SK-N-SH (cell line): ENCODE data around the gene MNX1. TPM values are rescaled to one million over a fixed set of nuclear protein-coding genes. Genes with fewer than 3 reads are reported as not detected.

Experiments used
- CTCF ChIA-PET: fragments of 300-600, 350-600 bp; formaldehyde crosslinking; extraction: SDS; loops from one replicate; lab custom pipeline; 2021; lab: Yijun Ruan, JAX
- POLR2A ChIA-PET: fragments of 350-600 bp; sonication (Branson Sonifier 250); formaldehyde crosslinking; extraction: SDS; loops from one replicate; lab custom pipeline; 2020; ENCODE audit warnings: antibody characterized with exemption, inconsistent platforms; lab: Yijun Ruan, JAX
- DNase-seq: peaks from one replicate; pipeline ENCODE4 v3.0.0; 2012
- H2AFZ ChIP-seq: fragments of 200-600 bp; sonication (generic); 2 replicates; pipeline ENCODE4 v1.8.1; 2016; ENCODE audit warnings: antibody characterized with exemption, mild to moderate bottlenecking, low read depth
- H3F3A ChIP-seq: fragments of 200-600 bp; sonication (generic); replicated peaks from 2 replicates; pipeline ENCODE3; 2016; ENCODE audit warnings: antibody characterized with exemption, mild to moderate bottlenecking; ENCODE audit not compliant: insufficient read depth
- H3K27ac ChIP-seq, 2 experiments: fragments of 200-500 bp in 1 of 2; fragments of 200-600 bp in 1 of 2; sonication (Bioruptor generic) in 1 of 2; sonication (generic), shearing (Covaris generic) in 1 of 2; 2 replicates each; pipeline versions ENCODE4 v1.5.1 to v1.6.1; 2014 to 2016; ENCODE audit warnings: low read depth in 2 of 2, inconsistent platforms in 1 of 2, low read length in 1 of 2, mild to moderate bottlenecking in 1 of 2, mixed read lengths in 1 of 2
- H3K27me3 ChIP-seq: fragments of 200-600 bp; sonication (generic), shearing (Covaris generic); 2 replicates; pipeline ENCODE4 v1.6.1; 2016; ENCODE audit warnings: mixed run types; ENCODE audit not compliant: insufficient read depth
- H3K36me3 ChIP-seq, 2 experiments: fragments of 200-500 bp in 1 of 2; fragments of 200-600 bp in 1 of 2; sonication (Bioruptor generic) in 1 of 2; sonication (generic) in 1 of 2; replicated peaks in 1 of 2; 2 replicates each; pipeline versions ENCODE3 to v1.5.1; 2014 to 2016; ENCODE audit warnings: low read length in 1 of 2, mild to moderate bottlenecking in 1 of 2; ENCODE audit not compliant: insufficient read depth in 2 of 2, control insufficient read depth in 1 of 2
- H3K4me1 ChIP-seq, 2 experiments: fragments of 200-500 bp in 1 of 2; fragments of 200-600 bp in 1 of 2; sonication (Bioruptor generic) in 1 of 2; sonication (generic), shearing (Covaris generic) in 1 of 2; 2 replicates each; pipeline versions ENCODE4 v1.5.1 to v1.6.1; 2014 to 2016; ENCODE audit warnings: low read depth in 1 of 2, low read length in 1 of 2, mixed run types in 1 of 2; ENCODE audit not compliant: insufficient read depth in 2 of 2, control insufficient read depth in 1 of 2
- H3K4me2 ChIP-seq: fragments of 200-600 bp; sonication (generic), shearing (Covaris generic); 2 replicates; pipeline ENCODE4 v1.6.1; 2017; ENCODE audit warnings: mixed run types
- H3K4me3 ChIP-seq, 2 experiments: fragments of 200-500 bp in 1 of 2; fragments of 200-600 bp in 1 of 2; sonication (Bioruptor generic) in 1 of 2; sonication (generic), shearing (Covaris generic) in 1 of 2; 2 replicates each; pipeline versions ENCODE4 v1.5.1 to v1.8.1; 2014 to 2016; ENCODE audit warnings: low read depth in 2 of 2, inconsistent platforms in 1 of 2, low read length in 1 of 2, mild to moderate bottlenecking in 1 of 2, mixed read lengths in 1 of 2, moderate library complexity in 1 of 2
- H3K79me2 ChIP-seq: fragments of 200-600 bp; sonication (generic); 2 replicates; pipeline ENCODE4 v1.8.1; 2017; ENCODE audit warnings: mild to moderate bottlenecking; ENCODE audit not compliant: insufficient read depth
- H3K9ac ChIP-seq: fragments of 200-600 bp; sonication (generic); 2 replicates; pipeline ENCODE4 v1.6.1; 2017; ENCODE audit warnings: mixed run types
- H3K9me2 ChIP-seq: fragments of 200-600 bp; sonication (generic); 2 replicates; pipeline ENCODE4 v1.6.1; 2017; ENCODE audit warnings: mixed run types
- H3K9me3 ChIP-seq: fragments of 200-600 bp; sonication (generic); 2 replicates; pipeline ENCODE4 v1.6.1; 2017; ENCODE audit warnings: mixed run types, mild to moderate bottlenecking, moderate library complexity
- H4K20me1 ChIP-seq: fragments of 200-600 bp; sonication (generic); 2 replicates; pipeline ENCODE4 v1.6.1; 2017; ENCODE audit warnings: mild to moderate bottlenecking, mixed run types; ENCODE audit not compliant: insufficient read depth
- FOXJ3 ChIP-seq: sonication (generic); formaldehyde crosslinking; IDR thresholded peaks from 2 replicates; pipeline ENCODE4 v1.5.1; 2020; ENCODE audit warnings: mild to moderate bottlenecking, missing genetic modification reagents
- GABPA ChIP-seq: IDR thresholded peaks from 2 replicates; pipeline ENCODE4 v1.4.0; 2012; ENCODE audit warnings: low read depth, mild to moderate bottlenecking
- MAX ChIP-seq: IDR thresholded peaks from 2 replicates; pipeline ENCODE4 v1.4.0; 2012; ENCODE audit warnings: low read depth
- MXI1 ChIP-seq: IDR thresholded peaks from 2 replicates; pipeline ENCODE4 v1.6.1; 2012; ENCODE audit warnings: mild to moderate bottlenecking, low read depth, low read length, improper control_type of control experiment
- NFIC ChIP-seq: IDR thresholded peaks from 2 replicates; pipeline ENCODE4 v1.4.0; 2012; ENCODE audit warnings: borderline replicate concordance
- NRF1 ChIP-seq: IDR thresholded peaks from 2 replicates; pipeline ENCODE4 v1.6.1; 2012; ENCODE audit warnings: low read depth, mild to moderate bottlenecking, low read length
- PBX3 ChIP-seq: IDR thresholded peaks from 2 replicates; pipeline ENCODE4; 2012
- POLR2AphosphoS5 ChIP-seq: IDR thresholded peaks from 2 replicates; pipeline ENCODE4 v1.6.1; 2012; ENCODE audit warnings: low read depth, low read length
- RAD21 ChIP-seq: IDR thresholded peaks from 2 replicates; pipeline ENCODE4 v1.6.1; 2012; ENCODE audit warnings: mild to moderate bottlenecking, low read length
- SIN3A ChIP-seq: IDR thresholded peaks from 2 replicates; pipeline ENCODE4 v1.6.1; 2012; ENCODE audit warnings: low read depth, mild to moderate bottlenecking, low read length, moderate library complexity, borderline replicate concordance
- TAF1 ChIP-seq: IDR thresholded peaks from 2 replicates; pipeline ENCODE4 v1.6.1; 2012; ENCODE audit warnings: low read depth, mild to moderate bottlenecking, low read length, moderate library complexity, borderline replicate concordance
- ZBTB33 ChIP-seq: IDR thresholded peaks from 2 replicates; pipeline ENCODE4 v1.4.0; 2012; ENCODE audit warnings: low read depth, borderline replicate concordance
- WGBS: methylation state at CpG from one replicate; pipeline ENCODE4 v1.1.6; 2017; ENCODE audit warnings: low lambda C conversion rate; 5-methylcytosine and 5-hydroxymethylcytosine counted together
- polyA plus RNA-seq, 3 experiments: library from polyadenylated mRNA; depleted of rRNA; stranded (reverse); fragments of >200 nt; gene quantifications; 2 replicates each; pipeline ENCODE4 v1.2.3, GENCODE V29; 2012

The MNX1 gene
- polyA plus RNA-seq, 1 of the 3 experiments (the other 2 are of a cell fraction) = not detected

GRCh38 chr7:157016024-157016351, 5.5 kb upstream of the MNX1 start:
- Histone ChIP-seq H3K4me2 (no peak overlapping the region), H3K79me2 (no peaks in the 10 kb centered on the region), H2AFZ (no peak overlapping the region), H4K20me1 (peaks cover 14% of the 10 kb centered on the region), H3K27ac (no peak overlapping the region), H3K27me3 (peaks cover 100% of the 10 kb centered on the region), H3K4me1 (no peaks in the 10 kb centered on the region; a peak in 1 of 4 replicates), H3K4me3 (no peak overlapping the region), H3K36me3 (no peaks in the 10 kb centered on the region), H3K9me2 (no peaks in the 10 kb centered on the region), H3K9me3 (no peaks in the 10 kb centered on the region), H3K9ac (no peak overlapping the region), H3F3A (no peaks in the 10 kb centered on the region)
- TF ChIP-seq MAX (no peak), PBX3 (no peak), FOXJ3 (CRISPR knock-in tag) (no peak), ZBTB33 (no peak), POLR2AphosphoS5 (no peak), SIN3A (no peak)
- POLR2A ChIA-PET = no interaction called here
- WGBS = 7% methylated on average over 11 of the region's 11 CpGs
- peak; percentile 41 for DNase-seq
- CTCF ChIA-PET = interaction anchor here (1.2 to 1.7 kb wide), 4 partner anchors 11 to 66 kb away, joined by 3 to 6 read pairs (median 4); partner anchors contain the start of gene NOM1

GRCh38 chr7:157014635-157015555, 4.4 kb upstream of the MNX1 start:
- Histone ChIP-seq H3K27ac (no peak overlapping the region), H3K9ac (no peak overlapping the region), H2AFZ (no peak overlapping the region), H3K27me3 (peaks cover 98% of the 10 kb centered on the region), H3K4me3 (no peak overlapping the region), H3K36me3 (no peaks in the 10 kb centered on the region), H3F3A (no peaks in the 10 kb centered on the region), H3K79me2 (no peaks in the 10 kb centered on the region), H3K4me2 (no peak overlapping the region), H3K9me2 (no peaks in the 10 kb centered on the region), H4K20me1 (peaks cover 12% of the 10 kb centered on the region), H3K9me3 (no peaks in the 10 kb centered on the region), H3K4me1 (no peaks in the 10 kb centered on the region; a peak in 1 of 4 replicates)
- WGBS = 20% methylated on average over 12 of the region's 12 CpGs
- ChIA-PET POLR2A (no interaction called here), CTCF (interaction anchor here (0.8 to 1.7 kb wide), 4 partner anchors 10 to 209 kb away, joined by 3 to 6 read pairs (median 4); no protein-coding TSS in a partner anchor)
- TF ChIP-seq FOXJ3 (CRISPR knock-in tag) (no peak), NFIC (no peak), MAX (no peak), NRF1 (no peak), MXI1 (no peak), TAF1 (no peak), GABPA (no peak), RAD21 (no peak)
- peak; percentile 34 for DNase-seq
